Measurements from ENCODE around the gene ZBP1. TPM values are rescaled to one million over a fixed set of nuclear protein-coding genes. Genes with fewer than 3 reads are reported as not detected.

Gene ZBP1
- total RNA-seq, 3 donors from 2014 or later = 0.73 to 2.4 TPM; not detected in 1

GRCh38 chr20:57609086-57609841, 11.0 kb downstream of the ZBP1 start:
- H3K36me3 ChIP-seq = no peaks in the 10 kb centered on the region
- H3K4me1 ChIP-seq = no peaks in the 10 kb centered on the region
- no peak overlapping the region for H3K27ac ChIP-seq
- DNase-seq (ENCODE audit: low spot score in 2 of 2) = peak in 1 of 2 donors; percentile 27
- H3K27me3 ChIP-seq = no peaks in the 10 kb centered on the region
- H3K4me3 ChIP-seq = no peak overlapping the region
- TF ChIP-seq POLR2AphosphoS5 (IDR thresholded peaks at IDR 0.05) (no peak), POLR2A (IDR thresholded peaks at IDR 0.05) (no peak)
- intact Hi-C loops (cut with DNase I; ENCODE audit: low total_unique reads) = no loop called here
- H3K9me3 ChIP-seq = no peaks in the 10 kb centered on the region

GRCh38 chr20:57608516-57608915, 11.7 kb downstream of the ZBP1 start:
- no peak for TF ChIP-seq POLR2AphosphoS5 (IDR thresholded peaks at IDR 0.05)
- TF ChIP-seq POLR2A (IDR thresholded peaks at IDR 0.05) = no peak
- no peak for TF ChIP-seq CTCF (IDR thresholded peaks at IDR 0.05)
- Histone ChIP-seq H3K36me3 (no peaks in the 10 kb centered on the region), H3K27ac (no peak overlapping the region), H3K9me3 (no peaks in the 10 kb centered on the region), H3K4me1 (no peaks in the 10 kb centered on the region), H3K27me3 (no peaks in the 10 kb centered on the region), H3K4me3 (no peak overlapping the region)
- peak in 1 of 2 donors; percentile 37 for DNase-seq (ENCODE audit: low spot score in 2 of 2)
- intact Hi-C loops (cut with DNase I; ENCODE audit: low total_unique reads) = no loop called here

DNA sequence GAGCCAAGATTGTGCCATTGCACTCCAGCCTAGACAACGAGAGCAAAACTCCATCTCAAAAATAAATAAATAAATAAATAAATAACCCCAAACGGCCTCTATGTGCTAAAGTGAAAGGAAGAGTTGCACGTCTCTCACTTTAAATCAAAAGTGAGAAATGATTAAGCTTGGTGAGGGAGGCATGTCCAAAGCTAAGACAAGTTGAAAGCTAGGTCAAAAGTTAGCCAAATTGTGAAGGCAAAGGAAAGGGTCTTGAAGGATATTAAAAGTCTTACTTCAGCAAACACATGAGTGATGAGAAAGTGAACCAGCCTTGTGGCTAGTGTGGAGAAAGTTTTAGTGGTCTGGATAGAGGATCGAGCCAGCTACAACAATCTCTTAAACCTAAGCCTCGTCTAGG, 14.3 kb downstream of the ZBP1 start:
- no peak for TF ChIP-seq POLR2AphosphoS5 (IDR thresholded peaks at IDR 0.05)
- no peak for TF ChIP-seq CTCF (IDR thresholded peaks at IDR 0.05)
- no peak for TF ChIP-seq POLR2A (IDR thresholded peaks at IDR 0.05)
- Histone ChIP-seq H3K4me3 (no peak overlapping the region), H3K27ac (no peak overlapping the region), H3K4me1 (no peaks in the 10 kb centered on the region), H3K27me3 (no peaks in the 10 kb centered on the region), H3K9me3 (no peaks in the 10 kb centered on the region), H3K36me3 (no peaks in the 10 kb centered on the region)
- no peak for DNase-seq (ENCODE audit: low spot score in 2 of 2)
- intact Hi-C loops (cut with DNase I; ENCODE audit: low total_unique reads) = no loop called here

- no peak for DNase-seq (ENCODE audit: low spot score in 2 of 2)
- no peak overlapping the region for H3K27ac ChIP-seq
- intact Hi-C loops (cut with DNase I; ENCODE audit: low total_unique reads) = no loop called here
- H3K36me3 ChIP-seq = no peaks in the 10 kb centered on the region
- no peaks in the 10 kb centered on the region for H3K9me3 ChIP-seq
- no peak overlapping the region for H3K4me3 ChIP-seq
- no peaks in the 10 kb centered on the region for H3K27me3 ChIP-seq
- no peaks in the 10 kb centered on the region for H3K4me1 ChIP-seq
- no peak for TF ChIP-seq CTCF (IDR thresholded peaks at IDR 0.05)
- no peak for TF ChIP-seq POLR2A (IDR thresholded peaks at IDR 0.05)
- no peak for TF ChIP-seq POLR2AphosphoS5 (IDR thresholded peaks at IDR 0.05)
These were observed 15.2 kb downstream of the ZBP1 start for GRCh38 chr20:57605045-57605444.

DNA sequence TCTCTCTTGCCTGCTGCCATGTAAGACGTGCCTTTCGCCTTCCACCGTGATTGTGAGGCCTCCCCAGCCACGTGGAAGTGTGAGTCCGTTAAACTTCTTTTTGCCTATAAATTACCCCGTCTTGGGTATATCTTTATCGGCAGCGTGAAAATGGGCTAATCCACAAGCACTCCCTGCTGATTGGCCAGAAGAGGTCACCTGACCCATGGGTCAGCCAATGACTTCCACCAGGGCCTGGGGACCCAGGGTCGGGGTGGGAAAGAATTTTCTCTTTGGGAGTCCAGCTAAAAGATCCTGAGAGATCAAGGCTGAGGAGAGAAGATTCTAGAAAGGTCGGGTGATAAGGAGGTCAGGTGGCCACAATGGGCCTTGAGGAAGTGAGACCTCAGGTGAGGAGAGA, 17.1 kb downstream of the ZBP1 start:
- no peak for DNase-seq (ENCODE audit: low spot score in 2 of 2)
- Histone ChIP-seq H3K4me1 (no peaks in the 10 kb centered on the region), H3K9me3 (no peaks in the 10 kb centered on the region), H3K4me3 (no peak overlapping the region), H3K36me3 (no peaks in the 10 kb centered on the region), H3K27ac (no peak overlapping the region), H3K27me3 (no peaks in the 10 kb centered on the region)
- TF ChIP-seq POLR2AphosphoS5 (IDR thresholded peaks at IDR 0.05) (no peak), POLR2A (IDR thresholded peaks at IDR 0.05) (no peak), CTCF (IDR thresholded peaks at IDR 0.05) (no peak)
- intact Hi-C loops (cut with DNase I; ENCODE audit: low total_unique reads) = no loop called here

All from breast epithelium (tissue), 4 donors.